GM12878 (cell line): ENCODE results near the gene SNAP29. TPM values are rescaled to one million over a fixed set of nuclear protein-coding genes. Genes with fewer than 3 reads are reported as not detected.
A peak's percentile ranks its signal among the peaks of the same experiment; 100 is the strongest.

Source experiments
- ATAC-seq: fragments of 200-7000 bp; cut with Tn5 transposase; 3 replicates; pipeline ENCODE4 v1.9.1; 2020; ENCODE audit warnings: mild to moderate bottlenecking, moderate library complexity
- BruUV-seq: library from RNA; stranded (reverse); fragments of 400-500 nt; replicated peaks from 2 replicates; lab custom pipeline; 2021; lab: Mats Ljungman, UMichigan
- CTCF ChIA-PET: fragments of 300-600 bp; sonication (Branson Sonifier 250); formaldehyde crosslinking; extraction: SDS; loops from one replicate; lab custom pipeline; 2021; ENCODE audit warnings: inconsistent platforms; lab: Yijun Ruan, JAX
- POLR2A ChIA-PET: fragments of 350-600 bp; formaldehyde crosslinking; extraction: SDS; loops from one replicate; lab custom pipeline; 2021; ENCODE audit warnings: inconsistent platforms; lab: Charles Lee
- RAD21 ChIA-PET: fragments of 300-600 bp; sonication (Branson Sonifier 250); formaldehyde crosslinking; loops from one replicate; lab custom pipeline; 2023; ENCODE audit warnings: antibody characterized with exemption; ENCODE audit not compliant: unreplicated experiment; lab: Charles Lee
- SMC1A ChIA-PET: fragments of 300-600 bp; sonication (Branson Sonifier 250); formaldehyde crosslinking; loops from one replicate; lab custom pipeline; 2023; ENCODE audit not compliant: unreplicated experiment, uncharacterized antibody; lab: Charles Lee
- DNase-seq: peaks from one replicate; pipeline ENCODE4 v3.0.0-alpha.2; 2011; ENCODE audit warnings: low read depth, low spot score
- FAIRE-seq: peaks from 3 replicates; lab custom pipeline; 2011; peaks lifted over from hg19 to GRCh38; lab: Jason Lieb, UNC
- H2AFZ ChIP-seq: 2 replicates; pipeline ENCODE4 v1.6.0; 2011; ENCODE audit warnings: low read depth, low read length, control low read depth; ENCODE audit not compliant: control insufficient read depth
- H3K27ac ChIP-seq: 2 replicates; pipeline ENCODE4 v1.5.1; 2011; ENCODE audit warnings: control low read depth; ENCODE audit not compliant: control insufficient read depth, insufficient read depth
- H3K27me3 ChIP-seq, 2 experiments: replicated peaks in 1 of 2; 2 replicates each; pipeline versions ENCODE4 v1.6.0 to v1.6.1; 2011; ENCODE audit warnings: low read length in 1 of 2; ENCODE audit not compliant: control insufficient read depth in 2 of 2, insufficient read depth in 2 of 2
- H3K36me3 ChIP-seq, 2 experiments: 2 replicates each; pipeline ENCODE4 v1.5.1; 2011; ENCODE audit warnings: low read length in 1 of 2; ENCODE audit not compliant: control insufficient read depth in 2 of 2, insufficient read depth in 2 of 2
- H3K4me1 ChIP-seq: 2 replicates; pipeline ENCODE4 v1.6.1; 2011; ENCODE audit warnings: mild to moderate bottlenecking, low read length, moderate library complexity, mixed read lengths; ENCODE audit not compliant: control insufficient read depth, insufficient read depth
- H3K4me2 ChIP-seq: 2 replicates; pipeline ENCODE4 v1.6.0; 2011; ENCODE audit warnings: control low read depth; ENCODE audit not compliant: control insufficient read depth, insufficient read depth
- H3K4me3 ChIP-seq: fragments of 200-600 bp; sonication (generic); 2 replicates; pipeline ENCODE4 v1.5.1; 2016
- H3K79me2 ChIP-seq: 2 replicates; pipeline ENCODE4 v1.6.0; 2011; ENCODE audit warnings: low read length; ENCODE audit not compliant: control insufficient read depth, insufficient read depth
- H3K9ac ChIP-seq: 2 replicates; pipeline ENCODE4 v1.8.0; 2011; ENCODE audit warnings: low read length, control low read depth, mixed read lengths; ENCODE audit not compliant: control insufficient read depth, insufficient read depth
- H3K9me3 ChIP-seq: replicated peaks from 3 replicates; pipeline ENCODE4 v1.5.1; 2011; ENCODE audit warnings: mild to moderate bottlenecking, low read length; ENCODE audit not compliant: control insufficient read depth, insufficient read depth
- H4K20me1 ChIP-seq: 2 replicates; pipeline ENCODE4 v1.6.0; 2011; ENCODE audit not compliant: control insufficient read depth, insufficient read depth
- ETV6 ChIP-seq, 2 experiments: fragments of 450-650 bp in 1 of 2; IDR thresholded peaks in 1 of 2; conservative IDR thresholded peaks in 1 of 2; 2 replicates each; pipeline ENCODE4 v1.6.1; 2014; ENCODE audit warnings: antibody characterized with exemption in 1 of 2, borderline replicate concordance in 1 of 2, low read depth in 1 of 2, mild to moderate bottlenecking in 1 of 2, moderate library complexity in 1 of 2
- FOS ChIP-seq: IDR thresholded peaks from 3 replicates; pipeline ENCODE4 v1.6.1; 2011; ENCODE audit warnings: borderline replicate concordance; ENCODE audit not compliant: insufficient read length; ENCODE audit errors: extremely low read depth
- FOXM1 ChIP-seq: IDR thresholded peaks from 2 replicates; pipeline ENCODE4 v1.6.1; 2012; ENCODE audit warnings: low read depth, mild to moderate bottlenecking, inconsistent platforms, low read length, moderate library complexity
- MYC ChIP-seq: IDR thresholded peaks from 2 replicates; pipeline ENCODE4 v1.6.1; 2011; ENCODE audit warnings: mild to moderate bottlenecking, low read length, moderate library complexity, inconsistent platforms; ENCODE audit not compliant: insufficient read depth, insufficient replicate concordance, insufficient read length, severe bottlenecking
- RELA ChIP-seq: fragments of 450-650 bp; IDR thresholded peaks from 2 replicates; pipeline ENCODE4 v1.8.0; 2014; ENCODE audit warnings: borderline replicate concordance; ENCODE audit not compliant: partially characterized antibody
- SMAD5 ChIP-seq: IDR thresholded peaks from 2 replicates; pipeline ENCODE4 v1.6.1; 2016; ENCODE audit warnings: antibody characterized with exemption, low read depth
- SRF ChIP-seq, 2 experiments: IDR thresholded peaks; 2 replicates each; pipeline ENCODE4 v1.6.1; 2011; ENCODE audit warnings: low read depth in 2 of 2, low read length in 2 of 2, mild to moderate bottlenecking in 1 of 2, moderate library complexity in 1 of 2
- SUZ12 ChIP-seq: fragments of 200-600 bp; sonication (generic); IDR thresholded peaks from one replicate; pipeline ENCODE4 v1.6.1; 2018; ENCODE audit warnings: antibody characterized with exemption, mild to moderate bottlenecking; ENCODE audit not compliant: unreplicated experiment
- TARDBP ChIP-seq: IDR thresholded peaks from 2 replicates; pipeline ENCODE4 v1.6.1; 2016; ENCODE audit warnings: borderline replicate concordance
- YBX1 ChIP-seq: fragments of 450-650 bp; IDR thresholded peaks from 2 replicates; pipeline ENCODE4 v1.6.1; 2016; ENCODE audit warnings: antibody characterized with exemption
- ZNF622 ChIP-seq: fragments of 450-650 bp; IDR thresholded peaks from 2 replicates; pipeline ENCODE4 v1.6.1; 2017; ENCODE audit warnings: mild to moderate bottlenecking, inconsistent platforms
- WGBS: methylation state at CpG from one replicate; pipeline ENCODE4 v1.1.6; 2016; ENCODE audit warnings: low lambda C conversion rate; ENCODE audit not compliant: insufficient replicate concordance, insufficient coverage; ENCODE audit errors: missing lambda C conversion rate; 5-methylcytosine and 5-hydroxymethylcytosine counted together
- in situ Hi-C: fragments of 300-500 bp; cut with MboI; formaldehyde crosslinking; loops from 9 replicates; pipeline ENCODE4 v1.14.3; 2018; ENCODE audit warnings: mixed read lengths
- intact Hi-C: fragments of 100-400 bp; cut with micrococcal nuclease; formaldehyde crosslinking; loops from one replicate; pipeline ENCODE4 v1.14.2; 2022; ENCODE audit not compliant: unreplicated experiment
- polyA plus RNA-seq, 11 experiments: library from polyadenylated mRNA; depleted of rRNA in 4 of 11; unstranded in 6 of 11; stranded (reverse) in 5 of 11; fragments of >200 nt; fragmentation: Nextera tagmentation in 4 of 11; fragmentation: Illumina TruSeq in 1 of 11; extraction: Ambion mirVana in 4 of 11; extraction: Trizol in 1 of 11; gene quantifications; 1 replicate in 1 of 11; 2 replicates in 10 of 11; pipeline versions ENCODE4 v1.2.1 to v1.2.3, GENCODE V29; 2011 to 2016; ENCODE audit warnings: inconsistent platforms in 2 of 11, missing spikeins in 2 of 11, low read depth in 1 of 11
- total RNA-seq, 4 experiments: library from RNA; depleted of rRNA in 3 of 4; stranded (reverse); fragments of >200 nt in 3 of 4; fragmentation: Illumina TruSeq in 1 of 4; extraction: Trizol in 1 of 4; gene quantifications; 2 replicates each; pipeline versions ENCODE4 v1.2.1 to v1.2.3, GENCODE V29; 2013 to 2021
- TF ChIP-seq, protein P1 (sequence below): fragments of 450-650 bp; IDR thresholded peaks from 2 replicates; pipeline ENCODE4 v1.6.1; 2018; ENCODE audit warnings: mild to moderate bottlenecking, low read depth, moderate library complexity; ENCODE audit not compliant: partially characterized antibody
- TF ChIP-seq, protein P2 (sequence below): fragments of 450-650 bp; formaldehyde crosslinking; IDR thresholded peaks from 2 replicates; pipeline ENCODE4 v1.5.0; 2022; ENCODE audit warnings: mild to moderate bottlenecking, missing genetic modification characterization

Gene SNAP29
- total and polyA plus RNA-seq, 10 of the 15 experiments (the other 5 are each of a cell fraction or from before 2014, with no cell fraction given), result 4.7 to 45.7 (median 27.9) TPM

DNA sequence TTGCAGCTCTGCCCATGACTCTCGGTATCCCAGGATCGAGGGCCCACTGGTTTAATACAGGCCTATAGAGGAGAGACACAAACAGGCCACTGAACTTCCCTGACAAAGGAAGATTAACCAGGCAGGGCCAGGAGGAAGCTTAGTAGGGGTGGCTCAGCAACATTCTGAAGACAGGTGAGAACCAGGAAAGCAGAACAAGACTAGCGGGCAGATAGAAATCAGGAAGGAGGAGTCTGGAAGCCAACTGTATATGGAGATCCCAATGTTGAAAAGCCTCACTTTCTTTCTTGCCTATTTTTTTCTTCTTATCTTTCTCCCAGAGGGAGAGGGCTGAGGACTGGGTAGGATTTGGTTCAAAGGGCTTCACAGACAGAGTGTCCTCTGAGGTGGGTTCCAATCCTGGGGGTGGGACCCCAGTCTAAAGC, 5.6 kb upstream of the SNAP29 start (continued):
- no peak for TF ChIP-seq YBX1
- TF ChIP-seq FOXM1, result no peak
- TF ChIP-seq MYC, result no peak
- no peak for TF ChIP-seq FOS
- TF ChIP-seq SUZ12, result no peak

DNA sequence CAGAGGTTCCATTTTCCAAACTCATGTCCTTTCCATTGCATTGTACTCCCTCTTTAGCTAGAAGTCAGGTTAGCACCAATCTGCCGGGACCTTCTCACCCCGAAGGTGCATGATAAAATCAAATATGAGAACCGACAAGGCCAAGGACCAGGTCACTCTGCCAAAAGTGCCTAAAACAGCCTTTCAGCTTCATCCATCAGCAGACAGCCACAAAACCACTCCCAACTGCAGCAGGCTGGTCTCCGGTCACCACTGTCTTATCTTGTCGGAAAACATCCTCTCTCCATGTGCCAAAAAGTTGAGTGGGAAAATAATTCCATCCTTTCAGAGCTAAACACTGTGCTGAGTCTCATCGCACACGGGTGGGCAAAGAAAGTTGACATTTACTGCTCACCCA, 1.6 kb upstream of the SNAP29 start:
- Histone ChIP-seq H3K27ac (no peak overlapping the region), H3K4me2 (peak overlapping the region; percentile 96), H3K36me3 (no peaks in the 10 kb centered on the region), H3K9me3 (no peaks in the 10 kb centered on the region), H3K4me1 (peaks cover 6% of the 10 kb centered on the region), H3K27me3 (no peaks in the 10 kb centered on the region), H2AFZ (no peak overlapping the region), H4K20me1 (no peaks in the 10 kb centered on the region), H3K4me3 (peak overlapping the region; percentile 87), H3K79me2 (peaks cover 56% of the 10 kb centered on the region), H3K9ac (peak overlapping the region; percentile 83; the same call in 1 of the 2 replicates)
- ChIA-PET POLR2A (interaction anchor here (1.0 kb wide), 1 partner anchor 11 kb away, joined by 3 read pairs; no protein-coding TSS in a partner anchor), SMC1A (interaction anchor here (1.1 to 1.6 kb wide), 2 partner anchors 22 to 47 kb away, joined by 3 read pairs; no protein-coding TSS in a partner anchor), CTCF (no interaction called here), RAD21 (interaction anchor here (1.6 kb wide), 1 partner anchor 363 kb away, joined by 4 read pairs; no protein-coding TSS in a partner anchor)
- in situ Hi-C loops, result no loop called here
- TF ChIP-seq RELA (no peak), FOXM1 (no peak), SMAD5 (no peak), TARDBP (no peak), ETV6 (conservative IDR thresholded peaks at IDR 0.05 in 1 of 2, IDR thresholded peaks at IDR 0.05 in 1 of 2; ENCODE audit: borderline replicate concordance in 1 of 2, low read depth in 1 of 2) (no peak), ZNF622 (no peak), SRF (IDR thresholded peaks at IDR 0.05; ENCODE audit: low read depth in 2 of 2, low read length in 2 of 2) (no peak)
- TF ChIP-seq, protein P1, sequence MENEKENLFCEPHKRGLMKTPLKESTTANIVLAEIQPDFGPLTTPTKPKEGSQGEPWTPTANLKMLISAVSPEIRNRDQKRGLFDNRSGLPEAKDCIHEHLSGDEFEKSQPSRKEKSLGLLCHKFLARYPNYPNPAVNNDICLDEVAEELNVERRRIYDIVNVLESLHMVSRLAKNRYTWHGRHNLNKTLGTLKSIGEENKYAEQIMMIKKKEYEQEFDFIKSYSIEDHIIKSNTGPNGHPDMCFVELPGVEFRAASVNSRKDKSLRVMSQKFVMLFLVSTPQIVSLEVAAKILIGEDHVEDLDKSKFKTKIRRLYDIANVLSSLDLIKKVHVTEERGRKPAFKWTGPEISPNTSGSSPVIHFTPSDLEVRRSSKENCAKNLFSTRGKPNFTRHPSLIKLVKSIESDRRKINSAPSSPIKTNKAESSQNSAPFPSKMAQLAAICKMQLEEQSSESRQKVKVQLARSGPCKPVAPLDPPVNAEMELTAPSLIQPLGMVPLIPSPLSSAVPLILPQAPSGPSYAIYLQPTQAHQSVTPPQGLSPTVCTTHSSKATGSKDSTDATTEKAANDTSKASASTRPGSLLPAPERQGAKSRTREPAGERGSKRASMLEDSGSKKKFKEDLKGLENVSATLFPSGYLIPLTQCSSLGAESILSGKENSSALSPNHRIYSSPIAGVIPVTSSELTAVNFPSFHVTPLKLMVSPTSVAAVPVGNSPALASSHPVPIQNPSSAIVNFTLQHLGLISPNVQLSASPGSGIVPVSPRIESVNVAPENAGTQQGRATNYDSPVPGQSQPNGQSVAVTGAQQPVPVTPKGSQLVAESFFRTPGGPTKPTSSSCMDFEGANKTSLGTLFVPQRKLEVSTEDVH, result no peak
- TF ChIP-seq, protein P2, sequence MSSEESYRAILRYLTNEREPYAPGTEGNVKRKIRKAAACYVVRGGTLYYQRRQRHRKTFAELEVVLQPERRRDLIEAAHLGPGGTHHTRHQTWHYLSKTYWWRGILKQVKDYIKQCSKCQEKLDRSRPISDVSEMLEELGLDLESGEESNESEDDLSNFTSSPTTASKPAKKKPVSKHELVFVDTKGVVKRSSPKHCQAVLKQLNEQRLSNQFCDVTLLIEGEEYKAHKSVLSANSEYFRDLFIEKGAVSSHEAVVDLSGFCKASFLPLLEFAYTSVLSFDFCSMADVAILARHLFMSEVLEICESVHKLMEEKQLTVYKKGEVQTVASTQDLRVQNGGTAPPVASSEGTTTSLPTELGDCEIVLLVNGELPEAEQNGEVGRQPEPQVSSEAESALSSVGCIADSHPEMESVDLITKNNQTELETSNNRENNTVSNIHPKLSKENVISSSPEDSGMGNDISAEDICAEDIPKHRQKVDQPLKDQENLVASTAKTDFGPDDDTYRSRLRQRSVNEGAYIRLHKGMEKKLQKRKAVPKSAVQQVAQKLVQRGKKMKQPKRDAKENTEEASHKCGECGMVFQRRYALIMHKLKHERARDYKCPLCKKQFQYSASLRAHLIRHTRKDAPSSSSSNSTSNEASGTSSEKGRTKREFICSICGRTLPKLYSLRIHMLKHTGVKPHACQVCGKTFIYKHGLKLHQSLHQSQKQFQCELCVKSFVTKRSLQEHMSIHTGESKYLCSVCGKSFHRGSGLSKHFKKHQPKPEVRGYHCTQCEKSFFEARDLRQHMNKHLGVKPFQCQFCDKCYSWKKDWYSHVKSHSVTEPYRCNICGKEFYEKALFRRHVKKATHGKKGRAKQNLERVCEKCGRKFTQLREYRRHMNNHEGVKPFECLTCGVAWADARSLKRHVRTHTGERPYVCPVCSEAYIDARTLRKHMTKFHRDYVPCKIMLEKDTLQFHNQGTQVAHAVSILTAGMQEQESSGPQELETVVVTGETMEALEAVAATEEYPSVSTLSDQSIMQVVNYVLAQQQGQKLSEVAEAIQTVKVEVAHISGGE (CRISPR knock-in tag), result no peak
- WGBS, result 76% methylated on average over 7 of the region's 7 CpGs
- ATAC-seq, result no peak
- BruUV-seq, result no TSS peak
- intact Hi-C loops, result no loop called here
- DNase-seq, result no peak
- FAIRE-seq, result no peak
